HEK293 (cell line): Measurements from ENCODE around the gene BCR.
A peak's percentile ranks its signal among the peaks of the same experiment; 100 is the strongest.

ENCODE experiments used
- GLIS1 ChIP-seq: fragments of 450-650 bp; formaldehyde crosslinking; IDR thresholded peaks from 2 replicates; pipeline ENCODE4 v1.5.1; 2016; ENCODE audit warnings: missing biosample characterization, missing genetic modification characterization
- HOXC10 ChIP-seq: sonication (generic); formaldehyde crosslinking; IDR thresholded peaks from 2 replicates; pipeline ENCODE4 v1.8.1; 2023; ENCODE audit warnings: mild to moderate bottlenecking, missing genetic modification reagents
- IKZF3 ChIP-seq: fragments of 450-650 bp; IDR thresholded peaks from 2 replicates; pipeline ENCODE4 v1.5.0; 2018; ENCODE audit warnings: missing biosample characterization, mild to moderate bottlenecking, missing genetic modification characterization, moderate library complexity
- INSM2 ChIP-seq: fragments of 450-650 bp; formaldehyde crosslinking; IDR thresholded peaks from 2 replicates; pipeline ENCODE4 v1.5.1; 2016; ENCODE audit warnings: missing biosample characterization, missing genetic modification characterization
- KLF1 ChIP-seq: fragments of 450-650 bp; formaldehyde crosslinking; IDR thresholded peaks from 2 replicates; pipeline ENCODE4 v1.5.1; 2016; ENCODE audit warnings: missing biosample characterization, missing genetic modification characterization
- KLF16 ChIP-seq: fragments of 450-650 bp; formaldehyde crosslinking; IDR thresholded peaks from 2 replicates; pipeline ENCODE4 v1.5.1; 2017; ENCODE audit warnings: missing biosample characterization, missing genetic modification characterization
- MEIS1 ChIP-seq: sonication (generic); formaldehyde crosslinking; IDR thresholded peaks from 2 replicates; pipeline ENCODE4 v1.8.1; 2022; ENCODE audit warnings: missing genetic modification reagents, mild to moderate bottlenecking, borderline replicate concordance
- PRDM4 ChIP-seq: fragments of 450-650 bp; formaldehyde crosslinking; IDR thresholded peaks from 2 replicates; pipeline ENCODE4 v1.5.1; 2017; ENCODE audit warnings: missing biosample characterization, missing genetic modification characterization
- REST ChIP-seq: fragments of 450-650 bp; formaldehyde crosslinking; IDR thresholded peaks from 2 replicates; pipeline ENCODE4 v1.5.1; 2016; ENCODE audit warnings: missing biosample characterization, missing genetic modification characterization
- SCRT1 ChIP-seq: fragments of 450-650 bp; formaldehyde crosslinking; IDR thresholded peaks from 2 replicates; pipeline ENCODE4 v1.5.1; 2016; ENCODE audit warnings: missing biosample characterization, missing genetic modification characterization, borderline replicate concordance
- SP7 ChIP-seq: fragments of 450-650 bp; formaldehyde crosslinking; IDR thresholded peaks from 2 replicates; pipeline ENCODE4 v1.5.1; 2016; ENCODE audit warnings: missing biosample characterization, missing genetic modification characterization
- ZBTB21 ChIP-seq: fragments of 450-650 bp; formaldehyde crosslinking; IDR thresholded peaks from 2 replicates; pipeline ENCODE4 v1.5.1; 2017; ENCODE audit warnings: missing biosample characterization, missing genetic modification characterization
- ZIC2 ChIP-seq: fragments of 450-650 bp; formaldehyde crosslinking; IDR thresholded peaks from 2 replicates; pipeline ENCODE4 v1.5.1; 2016; ENCODE audit warnings: missing biosample characterization, missing genetic modification characterization
- ZNF423 ChIP-seq: fragments of 450-650 bp; formaldehyde crosslinking; IDR thresholded peaks from 2 replicates; pipeline ENCODE4 v1.5.1; 2016; ENCODE audit warnings: missing biosample characterization, missing genetic modification characterization
- ZNF449 ChIP-seq: fragments of 450-650 bp; formaldehyde crosslinking; IDR thresholded peaks from 2 replicates; pipeline ENCODE4 v1.5.1; 2017; ENCODE audit warnings: missing biosample characterization, mild to moderate bottlenecking, missing genetic modification characterization, moderate library complexity
- ZNF530 ChIP-seq: fragments of 450-650 bp; formaldehyde crosslinking; IDR thresholded peaks from 2 replicates; pipeline ENCODE4 v1.5.1; 2016; ENCODE audit warnings: low read depth, missing biosample characterization, missing genetic modification characterization
- ZNF549 ChIP-seq: fragments of 450-650 bp; IDR thresholded peaks from 2 replicates; pipeline ENCODE4 v1.5.1; 2018; ENCODE audit warnings: missing biosample characterization, missing genetic modification characterization, mild to moderate bottlenecking, inconsistent platforms, moderate library complexity
- ZNF596 ChIP-seq: fragments of 450-650 bp; IDR thresholded peaks from 2 replicates; pipeline ENCODE4 v1.5.0; 2018; ENCODE audit warnings: missing biosample characterization, mild to moderate bottlenecking, missing genetic modification characterization, moderate library complexity
- ZNF610 ChIP-seq: fragments of 450-650 bp; formaldehyde crosslinking; IDR thresholded peaks from 2 replicates; pipeline ENCODE4 v1.5.1; 2016; ENCODE audit warnings: missing biosample characterization, missing genetic modification characterization, borderline replicate concordance
- ZNF792 ChIP-seq: fragments of 450-650 bp; formaldehyde crosslinking; IDR thresholded peaks from 2 replicates; pipeline ENCODE4 v1.5.1; 2016; ENCODE audit warnings: missing biosample characterization, missing genetic modification characterization
- ZXDB ChIP-seq: fragments of 450-650 bp; formaldehyde crosslinking; IDR thresholded peaks from 2 replicates; pipeline ENCODE4 v1.5.1; 2016; ENCODE audit warnings: missing biosample characterization, missing genetic modification characterization
- TF ChIP-seq, protein P1 (sequence below): sonication (generic); formaldehyde crosslinking; IDR thresholded peaks from 2 replicates; pipeline ENCODE4 v1.8.1; 2022; ENCODE audit warnings: mild to moderate bottlenecking, moderate library complexity, missing genetic modification reagents
- TF ChIP-seq, protein P2 (sequence below): fragments of 450-650 bp; formaldehyde crosslinking; IDR thresholded peaks from 2 replicates; pipeline ENCODE4 v1.5.1; 2016; ENCODE audit warnings: missing biosample characterization, missing genetic modification characterization
- TF ChIP-seq, protein P3 (sequence below): fragments of 450-650 bp; formaldehyde crosslinking; IDR thresholded peaks from 2 replicates; pipeline ENCODE4 v1.5.1; 2016; ENCODE audit warnings: missing biosample characterization, missing genetic modification characterization

BCR gene

GRCh38 chr22:23237201-23237798 lies 57.0 kb downstream of the BCR start (continued):
- TF ChIP-seq ZNF449 (tag by site-specific recombination), result 0 out of 2 replicates have a peak, but pooled peaks have one; percentile 35
- no peak for TF ChIP-seq MEIS1 (CRISPR knock-in tag)
- TF ChIP-seq SCRT1 (tag by site-specific recombination), result peak; percentile 43; the same call in 1 of the 2 replicates
- TF ChIP-seq ZNF610 (tag by site-specific recombination), result no peak
- 0 out of 2 replicates have a peak, but pooled peaks have one; percentile 43 for TF ChIP-seq IKZF3 (tag by site-specific recombination)
- TF ChIP-seq, protein P1, sequence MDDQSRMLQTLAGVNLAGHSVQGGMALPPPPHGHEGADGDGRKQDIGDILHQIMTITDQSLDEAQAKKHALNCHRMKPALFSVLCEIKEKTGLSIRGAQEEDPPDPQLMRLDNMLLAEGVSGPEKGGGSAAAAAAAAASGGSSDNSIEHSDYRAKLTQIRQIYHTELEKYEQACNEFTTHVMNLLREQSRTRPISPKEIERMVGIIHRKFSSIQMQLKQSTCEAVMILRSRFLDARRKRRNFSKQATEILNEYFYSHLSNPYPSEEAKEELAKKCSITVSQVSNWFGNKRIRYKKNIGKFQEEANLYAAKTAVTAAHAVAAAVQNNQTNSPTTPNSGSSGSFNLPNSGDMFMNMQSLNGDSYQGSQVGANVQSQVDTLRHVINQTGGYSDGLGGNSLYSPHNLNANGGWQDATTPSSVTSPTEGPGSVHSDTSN, result no peak
- peak; percentile 68 for TF ChIP-seq PRDM4 (tag by site-specific recombination)
- TF ChIP-seq, protein P2, sequence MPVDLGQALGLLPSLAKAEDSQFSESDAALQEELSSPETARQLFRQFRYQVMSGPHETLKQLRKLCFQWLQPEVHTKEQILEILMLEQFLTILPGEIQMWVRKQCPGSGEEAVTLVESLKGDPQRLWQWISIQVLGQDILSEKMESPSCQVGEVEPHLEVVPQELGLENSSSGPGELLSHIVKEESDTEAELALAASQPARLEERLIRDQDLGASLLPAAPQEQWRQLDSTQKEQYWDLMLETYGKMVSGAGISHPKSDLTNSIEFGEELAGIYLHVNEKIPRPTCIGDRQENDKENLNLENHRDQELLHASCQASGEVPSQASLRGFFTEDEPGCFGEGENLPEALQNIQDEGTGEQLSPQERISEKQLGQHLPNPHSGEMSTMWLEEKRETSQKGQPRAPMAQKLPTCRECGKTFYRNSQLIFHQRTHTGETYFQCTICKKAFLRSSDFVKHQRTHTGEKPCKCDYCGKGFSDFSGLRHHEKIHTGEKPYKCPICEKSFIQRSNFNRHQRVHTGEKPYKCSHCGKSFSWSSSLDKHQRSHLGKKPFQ (tag by site-specific recombination), result peak; percentile 87
- TF ChIP-seq ZNF792, result no peak
- TF ChIP-seq, protein P3, sequence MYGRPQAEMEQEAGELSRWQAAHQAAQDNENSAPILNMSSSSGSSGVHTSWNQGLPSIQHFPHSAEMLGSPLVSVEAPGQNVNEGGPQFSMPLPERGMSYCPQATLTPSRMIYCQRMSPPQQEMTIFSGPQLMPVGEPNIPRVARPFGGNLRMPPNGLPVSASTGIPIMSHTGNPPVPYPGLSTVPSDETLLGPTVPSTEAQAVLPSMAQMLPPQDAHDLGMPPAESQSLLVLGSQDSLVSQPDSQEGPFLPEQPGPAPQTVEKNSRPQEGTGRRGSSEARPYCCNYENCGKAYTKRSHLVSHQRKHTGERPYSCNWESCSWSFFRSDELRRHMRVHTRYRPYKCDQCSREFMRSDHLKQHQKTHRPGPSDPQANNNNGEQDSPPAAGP (tag by site-specific recombination), result peak; percentile 62
- no peak for TF ChIP-seq ZNF549 (tag by site-specific recombination)
- TF ChIP-seq KLF1 (tag by site-specific recombination), result peak; percentile 52; the same call in 1 of the 2 replicates
- peak; percentile 70 for TF ChIP-seq SP7 (tag by site-specific recombination)
- no peak for TF ChIP-seq ZNF530 (tag by site-specific recombination)
- no peak for TF ChIP-seq ZBTB21 (tag by site-specific recombination)
- no peak for TF ChIP-seq ZNF423 (tag by site-specific recombination)
- no peak for TF ChIP-seq KLF16 (tag by site-specific recombination)
- TF ChIP-seq HOXC10 (CRISPR knock-in tag), result no peak
- TF ChIP-seq ZNF596 (tag by site-specific recombination), result no peak
- no peak for TF ChIP-seq REST (tag by site-specific recombination)
- TF ChIP-seq INSM2 (tag by site-specific recombination), result no peak
- peak; percentile 96 for TF ChIP-seq GLIS1 (tag by site-specific recombination)
- TF ChIP-seq ZXDB (tag by site-specific recombination), result no peak
- TF ChIP-seq ZIC2, result peak; percentile 91
- TF ChIP-seq, all 188 proteins: peak for 14
